ENCODE results near the gene ZNF407. TPM values are rescaled to one million over a fixed set of nuclear protein-coding genes. Genes with fewer than 3 reads are reported as not detected.

ZNF407 gene
- total and polyA plus RNA-seq, 3 donors from 2014 or later = 10.9 to 35.9 (median 30.8) TPM

GRCh38 chr18:74799542-74799941 is 201.9 kb downstream of the ZNF407 start:
- TF ChIP-seq CTCF (IDR thresholded peaks at IDR 0.05) = no peak
- TF ChIP-seq POLR2A (IDR thresholded peaks at IDR 0.05) = no peak
- 96 to 97% methylated on average over 2 of the region's 2 CpGs for WGBS, 2 donors
- DNase-seq = no peak
- Histone ChIP-seq H3K4me3 (no peak overlapping the region), H3K27ac (no peak overlapping the region), H3K27me3 (no peaks in the 10 kb centered on the region), H3K4me1 (peaks cover 9% of the 10 kb centered on the region), H3K36me3 (ENCODE audit: low read depth, missing control alignments) (no peaks in the 10 kb centered on the region), H3K9me3 (no peaks in the 10 kb centered on the region)
- intact Hi-C loops (cut with DNase I; ENCODE audit: low total_unique reads) = no loop called here

GRCh38 chr18:74800098-74800497 is 202.4 kb downstream of the ZNF407 start:
- no peaks in the 10 kb centered on the region for H3K36me3 ChIP-seq (ENCODE audit: low read depth, missing control alignments)
- no peak overlapping the region for H3K4me3 ChIP-seq
- intact Hi-C loops (cut with DNase I; ENCODE audit: low total_unique reads) = no loop called here
- DNase-seq = no peak
- H3K27ac ChIP-seq = no peak overlapping the region
- H3K4me1 ChIP-seq = peaks cover 9% of the 10 kb centered on the region
- H3K27me3 ChIP-seq = no peaks in the 10 kb centered on the region
- TF ChIP-seq CTCF (IDR thresholded peaks at IDR 0.05) = no peak
- no peak for TF ChIP-seq POLR2A (IDR thresholded peaks at IDR 0.05)
- no peaks in the 10 kb centered on the region for H3K9me3 ChIP-seq

- DNase-seq = no peak
- H3K36me3 ChIP-seq (ENCODE audit: low read depth, missing control alignments) = no peaks in the 10 kb centered on the region
- no peaks in the 10 kb centered on the region for H3K27me3 ChIP-seq
- TF ChIP-seq POLR2A (IDR thresholded peaks at IDR 0.05) = no peak
- TF ChIP-seq CTCF (IDR thresholded peaks at IDR 0.05) = no peak
- H3K4me1 ChIP-seq = no peaks in the 10 kb centered on the region
- H3K27ac ChIP-seq = no peak overlapping the region
- intact Hi-C loops (cut with DNase I; ENCODE audit: low total_unique reads) = no loop called here
- 75 to 91% methylated on average over 4 of the region's 4 CpGs for WGBS, 2 donors
- H3K9me3 ChIP-seq = no peaks in the 10 kb centered on the region
- no peak overlapping the region for H3K4me3 ChIP-seq
Observed at GRCh38 chr18:74803117-74803516, 205.4 kb downstream of the ZNF407 start.

GRCh38 chr18:74803769-74804168 is 206.1 kb downstream of the ZNF407 start:
- H3K4me3 ChIP-seq = no peak overlapping the region
- TF ChIP-seq POLR2A (IDR thresholded peaks at IDR 0.05) (no peak), CTCF (IDR thresholded peaks at IDR 0.05) (no peak)
- no peaks in the 10 kb centered on the region for H3K36me3 ChIP-seq (ENCODE audit: low read depth, missing control alignments)
- 40 to 53% methylated on average over 10 of the region's 10 CpGs for WGBS, 2 donors
- no peak overlapping the region for H3K27ac ChIP-seq
- no peaks in the 10 kb centered on the region for H3K4me1 ChIP-seq
- DNase-seq = peak; percentile 33
- H3K27me3 ChIP-seq = no peaks in the 10 kb centered on the region
- intact Hi-C loops (cut with DNase I; ENCODE audit: low total_unique reads) = no loop called here
- H3K9me3 ChIP-seq = no peaks in the 10 kb centered on the region

GRCh38 chr18:74804677-74805076 is 207.0 kb downstream of the ZNF407 start:
- WGBS, 2 donors = 70 to 71% methylated on average over 6 of the region's 6 CpGs
- no peak overlapping the region for H3K27ac ChIP-seq
- no peaks in the 10 kb centered on the region for H3K4me1 ChIP-seq
- no peaks in the 10 kb centered on the region for H3K9me3 ChIP-seq
- H3K4me3 ChIP-seq = no peak overlapping the region
- H3K27me3 ChIP-seq = no peaks in the 10 kb centered on the region
- intact Hi-C loops (cut with DNase I; ENCODE audit: low total_unique reads) = no loop called here
- no peaks in the 10 kb centered on the region for H3K36me3 ChIP-seq (ENCODE audit: low read depth, missing control alignments)
- DNase-seq = no peak
- TF ChIP-seq CTCF (IDR thresholded peaks at IDR 0.05) = no peak
- TF ChIP-seq POLR2A (IDR thresholded peaks at IDR 0.05) = no peak

Data from testis (tissue), 3 donors.